ENCODE measurements around the gene PCYOX1L.
"Not testable (repeated sequence)": the region's sequence is repeated elsewhere in the genome, so short reads cannot be mapped to it uniquely, and the experiment has no call there.

Gene PCYOX1L

GRCh38 chr5:149388498-149389190, 30.8 kb downstream of the PCYOX1L start:
- no peak for DNase-seq

DNA sequence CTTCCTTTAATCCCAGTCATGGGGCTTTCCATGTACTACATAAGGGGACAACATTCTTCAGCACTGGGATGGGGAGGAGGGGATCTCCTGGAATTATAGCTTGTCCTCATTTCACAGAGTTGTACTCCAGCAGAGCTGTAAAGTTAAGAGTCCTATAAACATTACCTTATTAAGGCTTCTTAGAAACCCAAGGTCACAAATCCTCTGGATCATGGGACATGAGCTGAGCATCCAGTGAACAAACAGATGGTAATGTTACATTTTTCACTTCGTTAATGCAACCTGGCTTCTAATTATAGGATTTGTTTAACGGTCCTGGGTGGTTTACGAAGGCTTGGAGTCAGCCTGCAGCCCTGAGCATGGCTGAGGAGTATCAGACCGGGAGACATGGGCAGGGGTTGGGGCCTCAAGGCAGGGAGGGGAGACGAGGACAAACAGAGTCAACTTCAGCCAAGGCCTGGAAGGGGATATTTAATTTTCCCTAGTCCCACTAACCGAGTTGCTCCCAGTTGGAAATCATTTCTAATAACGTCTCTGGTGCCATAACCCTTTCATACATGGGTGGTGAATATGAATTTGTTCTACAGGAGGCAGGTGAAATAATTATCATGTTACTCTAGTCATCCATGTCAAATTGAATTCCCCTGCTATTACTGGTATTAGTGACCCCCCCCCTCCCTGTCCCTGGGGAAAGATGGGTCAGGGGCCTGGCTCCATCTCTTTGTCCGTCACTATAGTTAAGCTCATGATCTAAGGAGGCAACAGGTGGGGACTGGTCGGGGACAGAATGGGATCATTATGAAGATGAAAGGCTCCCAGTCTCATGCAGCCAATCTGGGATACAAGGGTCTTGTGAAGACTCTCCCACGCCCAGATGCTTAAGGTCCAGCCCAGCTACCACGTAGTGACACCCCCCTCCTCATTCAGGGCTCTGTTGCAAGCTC, 32.0 kb downstream of the PCYOX1L start:
- DNase-seq = no peak

GRCh38 chr5:149391076-149391475, 33.2 kb downstream of the PCYOX1L start:
- not testable (repeated sequence) for DNase-seq

DNA sequence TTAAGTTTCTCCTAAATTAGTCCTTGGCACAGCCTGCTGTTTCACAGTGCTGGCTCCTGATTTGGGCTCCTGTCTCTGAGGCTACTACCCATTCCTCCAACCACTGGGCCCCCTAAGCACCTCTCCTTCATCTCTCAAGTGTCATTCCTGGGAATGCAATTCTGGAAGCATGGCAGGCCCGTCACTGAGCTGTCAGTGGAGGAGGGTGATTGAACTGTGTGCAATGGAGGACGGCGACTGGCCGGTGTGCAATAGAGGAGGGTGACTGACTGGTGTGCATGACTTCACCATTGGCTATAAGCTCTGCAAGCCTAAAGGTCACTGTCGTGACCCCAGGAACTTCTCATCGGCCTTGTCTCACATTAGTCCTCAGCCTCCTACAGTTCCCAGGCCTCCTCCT, 33.7 kb downstream of the PCYOX1L start:
- DNase-seq = no peak

DNA sequence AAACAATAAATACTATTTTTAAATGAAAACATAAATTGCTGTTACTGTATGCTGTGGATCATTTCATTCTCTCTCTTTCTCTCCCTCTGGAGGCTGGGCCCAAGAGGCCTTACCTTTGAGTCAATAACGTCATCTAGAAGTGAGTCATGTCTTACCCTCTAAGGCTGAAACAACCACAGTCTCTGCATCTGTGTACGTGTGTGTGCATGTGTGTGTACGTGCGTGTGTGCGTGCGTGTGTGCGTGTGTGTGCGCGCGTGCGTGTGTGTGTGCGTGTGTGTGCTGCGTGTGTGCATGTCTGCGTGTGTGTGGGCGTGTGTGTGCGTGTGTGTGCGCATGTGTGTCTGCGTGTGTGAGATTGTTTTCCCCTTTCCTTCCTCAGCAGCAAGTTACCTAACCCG, 34.9 kb downstream of the PCYOX1L start:
- no peak for DNase-seq

DNA sequence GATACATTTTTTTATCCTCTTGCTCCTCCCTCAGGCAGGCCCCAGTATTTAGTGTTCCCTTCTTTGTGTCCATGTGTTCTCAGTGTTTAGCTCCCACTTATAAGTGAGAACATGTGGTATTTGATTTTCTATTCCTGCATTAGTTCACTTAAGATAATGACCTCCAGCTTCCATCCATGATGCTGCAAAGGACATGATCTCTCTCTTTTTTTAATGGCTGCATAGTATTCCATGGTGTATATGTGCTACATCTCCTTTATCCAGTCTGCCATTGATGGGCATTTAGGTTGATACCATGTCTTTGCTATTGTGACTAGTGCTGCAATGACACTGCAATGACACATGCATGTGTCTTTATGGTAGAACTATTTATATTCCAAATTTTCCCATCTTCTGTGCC, 37.1 kb downstream of the PCYOX1L start:
- not testable (repeated sequence) for DNase-seq

- DNase-seq = no peak
Observed at GRCh38 chr5:149397530-149397929, 39.7 kb downstream of the PCYOX1L start.

DNA sequence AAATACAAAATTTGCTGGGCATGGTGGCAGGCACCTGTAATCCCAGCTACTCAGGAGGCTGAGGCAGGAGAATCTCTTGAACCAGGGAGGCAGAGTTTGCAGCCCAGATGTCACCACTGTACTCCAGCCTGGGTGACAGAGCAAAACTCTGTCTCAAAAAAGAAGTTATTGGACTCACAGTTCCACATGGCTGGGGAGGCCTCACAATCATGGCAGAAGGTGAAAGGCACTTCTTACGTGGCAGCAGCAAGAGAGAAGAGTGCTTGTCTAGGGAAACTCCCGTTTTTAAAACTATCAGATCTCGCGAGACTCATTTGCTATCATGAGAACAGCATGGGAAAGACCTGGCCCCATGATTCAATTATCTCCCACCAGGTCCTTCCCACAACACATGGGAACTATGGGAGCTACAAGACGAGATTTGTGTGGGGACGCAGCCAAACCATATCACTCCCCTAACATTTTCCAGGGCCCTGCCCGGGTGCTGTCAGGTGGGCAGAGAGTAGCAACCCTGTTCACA, 41.0 kb downstream of the PCYOX1L start:
- DNase-seq = not testable (repeated sequence)

- no peak for DNase-seq
Observed at GRCh38 chr5:149399775-149400174, 41.9 kb downstream of the PCYOX1L start.

- DNase-seq = peak; percentile 41
Observed at GRCh38 chr5:149400304-149400703, 42.5 kb downstream of the PCYOX1L start.

DNA sequence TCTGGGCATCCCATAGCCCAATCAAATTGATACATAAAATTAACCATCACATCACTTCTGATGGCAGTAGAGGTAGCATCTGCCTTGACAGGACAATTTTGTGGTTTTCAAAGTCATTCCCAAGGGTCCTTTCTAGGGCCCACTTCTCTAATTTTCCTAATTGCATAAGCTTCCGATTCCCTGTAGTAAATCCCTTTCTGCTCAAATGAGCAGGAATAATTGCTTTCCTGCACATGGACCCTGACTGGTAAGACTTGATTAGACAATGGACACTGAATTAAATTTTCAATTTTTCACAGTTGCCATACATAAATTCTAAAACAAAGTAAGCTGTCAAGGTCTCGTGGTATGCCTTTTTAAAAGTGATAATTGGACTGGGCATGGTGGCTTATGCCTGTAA, 43.2 kb downstream of the PCYOX1L start:
- DNase-seq = peak; percentile 63

DNA sequence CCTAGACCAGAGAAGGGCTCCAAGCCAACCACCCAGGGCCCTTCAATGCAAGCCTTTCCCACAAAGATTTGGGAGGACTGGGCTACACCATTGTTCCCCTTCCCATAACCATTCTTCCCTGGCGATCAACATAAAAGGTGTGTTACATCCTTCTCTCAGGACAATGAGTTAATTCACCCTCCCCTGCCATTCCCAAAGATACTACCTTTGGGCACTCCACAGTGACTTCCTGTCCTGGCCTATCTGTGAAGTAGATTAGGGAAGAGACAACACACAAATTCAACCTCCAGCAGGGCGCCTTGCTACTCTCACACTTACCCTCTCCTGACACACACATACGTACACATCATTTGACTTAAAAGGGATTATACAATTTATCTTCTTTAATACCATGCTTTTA, 44.4 kb downstream of the PCYOX1L start:
- DNase-seq = no peak

DNA sequence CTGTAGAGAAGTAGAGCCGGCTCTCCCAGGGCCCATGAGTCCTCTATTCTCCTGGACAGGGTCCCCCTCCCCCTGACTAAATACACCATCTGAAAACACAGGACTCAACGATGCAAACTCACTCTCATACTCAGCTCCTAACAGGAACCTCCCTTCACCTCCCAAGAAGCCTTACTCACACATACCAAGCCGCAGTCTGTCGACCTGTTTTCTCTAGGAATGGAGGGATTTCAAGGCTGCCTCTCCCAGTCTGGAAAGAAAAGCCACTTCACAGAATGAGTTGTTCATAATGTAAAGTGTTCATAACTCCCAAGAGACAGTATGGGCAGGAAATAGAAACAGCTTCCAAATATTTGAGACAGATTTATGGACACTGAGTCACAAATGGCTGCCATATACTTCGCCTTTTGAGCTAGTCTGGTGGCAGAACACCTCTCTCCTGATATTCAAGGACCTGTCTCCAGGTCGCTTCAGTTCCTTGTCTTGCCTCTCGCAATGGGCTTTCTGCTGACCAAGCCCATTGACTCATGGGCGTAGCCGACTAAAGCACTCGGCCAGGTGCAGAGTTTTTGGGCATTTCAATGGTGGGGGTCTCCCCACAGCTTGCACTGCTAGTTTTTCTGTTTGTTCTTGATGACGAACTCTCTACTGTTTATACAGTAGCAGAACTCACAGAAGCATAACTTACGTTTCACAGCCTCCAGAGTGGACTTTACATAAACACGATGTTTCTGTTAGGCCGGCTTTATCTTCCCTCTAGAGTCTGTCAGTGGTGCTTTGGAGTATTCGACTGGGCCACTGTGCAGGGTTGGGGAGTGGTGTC, 46.3 kb downstream of the PCYOX1L start:
- no peak for DNase-seq

- no peak for DNase-seq
Observed at GRCh38 chr5:149404746-149405549, 47.1 kb downstream of the PCYOX1L start.

DNA sequence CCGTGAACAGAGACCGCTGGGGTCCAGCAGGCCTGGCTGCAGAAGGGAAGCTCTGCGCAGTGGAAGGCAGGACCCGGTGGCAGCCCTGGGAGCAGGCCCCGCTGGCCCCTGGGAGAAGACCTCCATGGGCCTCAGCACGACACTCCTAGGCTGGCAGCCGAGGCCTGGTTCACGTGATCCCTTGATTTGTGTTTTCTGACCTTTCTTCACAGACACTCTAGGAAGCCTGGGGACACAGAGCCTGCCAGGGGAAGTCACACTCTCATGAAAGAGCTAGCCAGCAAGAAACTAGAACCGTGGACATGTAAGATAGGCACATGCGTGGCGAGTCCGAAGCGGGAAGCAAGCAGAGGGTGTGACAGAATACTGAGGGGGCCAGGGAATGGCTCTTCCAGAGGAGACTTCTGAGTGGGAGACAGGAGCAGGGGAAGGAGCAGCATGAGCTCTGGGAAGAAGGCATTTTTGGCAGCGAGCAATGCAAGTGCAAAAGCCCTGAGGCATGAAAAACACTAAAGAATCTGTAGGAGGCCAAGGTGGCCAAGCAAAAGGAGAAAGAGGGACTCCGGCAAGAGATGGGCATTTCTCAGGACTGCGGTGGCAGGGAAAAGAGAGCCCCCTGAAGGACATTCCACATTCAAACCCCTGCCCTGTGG, 47.8 kb downstream of the PCYOX1L start:
- DNase-seq = no peak

DNA sequence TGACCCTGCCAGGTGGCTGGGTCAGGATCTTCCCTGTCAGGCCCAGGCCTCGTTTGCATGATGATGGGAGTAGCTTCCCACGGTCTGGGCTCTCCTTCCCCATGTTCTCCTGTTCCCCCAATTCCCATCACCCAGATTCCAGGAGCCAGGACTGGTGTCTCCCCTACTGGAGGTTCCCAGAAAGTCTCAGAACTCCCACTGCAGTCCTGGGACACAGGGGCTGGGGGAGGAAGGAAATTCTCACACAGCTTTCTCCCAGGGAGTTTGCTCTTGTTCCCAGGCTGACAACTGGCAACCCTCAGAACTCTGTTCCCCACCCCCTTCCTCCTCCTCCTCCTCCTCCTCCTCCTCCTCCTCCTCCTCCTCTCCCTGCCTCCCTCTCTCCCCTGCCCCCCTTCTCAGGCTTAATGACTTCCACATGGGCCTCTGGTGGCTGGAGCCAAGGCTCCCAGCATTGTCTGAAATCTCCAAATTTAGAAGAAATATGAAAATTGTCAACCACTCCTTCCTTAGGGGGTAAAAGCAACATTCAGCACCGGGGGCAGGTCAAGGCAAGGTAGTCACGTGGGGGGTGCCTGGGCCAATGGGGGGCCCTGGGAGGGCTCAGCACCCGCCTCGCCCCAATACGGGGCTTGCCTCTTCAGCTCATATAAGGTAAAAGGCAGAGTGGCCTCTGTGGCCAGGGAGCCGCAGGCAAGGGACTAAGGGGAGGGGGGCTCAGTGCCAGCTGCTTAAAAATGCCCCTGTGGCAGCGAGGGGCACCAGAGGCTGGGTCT, 48.5 kb downstream of the PCYOX1L start:
- DNase-seq = peak; percentile 75

DNA sequence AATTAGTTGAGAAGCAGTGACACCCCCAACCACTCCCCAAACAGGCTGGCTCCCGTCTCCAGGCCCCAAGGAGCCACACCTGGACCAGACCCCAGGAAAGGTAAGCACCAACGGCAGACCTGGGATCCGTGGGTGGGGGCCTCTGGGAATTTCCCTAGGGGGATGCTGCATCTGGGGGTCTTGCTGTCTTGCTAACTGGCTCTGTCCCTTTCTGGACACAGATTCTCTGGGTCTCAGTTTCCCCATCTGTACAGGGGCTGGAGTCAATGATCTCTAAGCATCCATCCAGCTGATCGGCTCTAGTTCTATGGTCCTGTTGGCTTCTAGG, 49.1 kb downstream of the PCYOX1L start:
- DNase-seq = no peak

DNA sequence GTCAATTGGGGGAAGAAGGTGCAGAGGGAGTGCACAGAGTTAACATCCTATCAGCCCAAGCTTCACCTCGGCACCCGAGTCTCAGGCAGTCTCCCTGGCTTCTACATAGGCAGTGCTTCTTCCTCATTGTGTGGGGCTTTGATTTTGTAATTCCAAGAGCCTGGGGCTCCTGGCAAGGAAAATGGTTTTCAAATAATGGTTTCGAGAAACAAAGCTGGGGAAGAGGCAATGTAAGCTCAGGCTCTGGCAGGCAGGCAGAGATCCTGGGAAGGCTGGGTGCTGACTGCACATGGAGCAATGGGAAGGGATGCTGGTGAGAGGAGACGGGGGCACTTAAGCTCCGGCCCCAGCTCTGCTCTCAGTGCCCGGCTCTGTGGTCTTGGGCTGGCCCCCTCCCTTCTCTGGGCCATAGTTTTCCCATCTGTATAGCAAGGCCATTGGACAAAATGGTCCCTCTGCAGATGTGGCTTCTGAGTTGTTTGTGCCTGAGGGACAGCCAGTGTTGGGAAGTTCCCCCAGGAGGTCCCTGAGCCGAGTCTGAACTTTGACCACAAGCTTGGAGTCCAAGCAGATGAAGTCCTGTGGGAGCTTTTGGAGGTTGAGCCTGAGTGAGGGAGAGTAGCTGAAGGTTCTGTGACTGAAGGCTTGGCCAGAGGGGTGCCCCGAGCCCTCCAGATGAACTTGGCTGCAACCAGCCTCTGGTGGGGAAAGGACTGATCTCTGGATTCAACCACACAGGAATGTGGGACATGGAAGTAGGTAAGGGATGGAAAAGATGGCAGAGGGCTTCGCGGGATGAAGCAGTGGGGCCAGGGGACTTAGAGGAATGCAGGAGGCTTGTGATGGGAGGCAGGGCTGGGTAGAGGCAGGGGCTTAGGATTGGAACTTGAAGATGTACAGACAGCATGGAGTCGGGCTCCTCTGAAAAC, 49.7 kb downstream of the PCYOX1L start:
- no peak for DNase-seq

GRCh38 chr5:149408252-149409099, 50.6 kb downstream of the PCYOX1L start:
- DNase-seq = no peak
